Muscle of leg (tissue), 11 donors: ENCODE measurements around the gene BCAS1. TPM values are rescaled to one million over a fixed set of nuclear protein-coding genes. Genes with fewer than 3 reads are reported as not detected.

Experiments
- DNase-seq: peaks from one replicate; pipeline ENCODE4 v3.0.0; 2013
- H3K27ac ChIP-seq: one replicate; pipeline ENCODE4 v1.5.1; 2013; ENCODE audit warnings: mild to moderate bottlenecking, low read length, control low read depth
- H3K27me3 ChIP-seq: one replicate; pipeline ENCODE4 v1.6.1; 2013; ENCODE audit warnings: low read length; ENCODE audit not compliant: control insufficient read depth, insufficient read depth
- H3K36me3 ChIP-seq: one replicate; pipeline ENCODE4 v1.6.1; 2013; ENCODE audit warnings: low read length; ENCODE audit not compliant: control insufficient read depth, insufficient read depth
- H3K4me1 ChIP-seq: one replicate; pipeline ENCODE4 v1.6.1; 2013; ENCODE audit warnings: low read length; ENCODE audit not compliant: control insufficient read depth, insufficient read depth
- H3K4me3 ChIP-seq: one replicate; pipeline ENCODE4 v1.5.1; 2013; ENCODE audit warnings: low read length, control low read depth
- H3K9me3 ChIP-seq: replicated peaks from 2 replicates; pipeline ENCODE4 v1.6.1; 2013; ENCODE audit warnings: low read depth, low read length; ENCODE audit not compliant: control insufficient read depth
- WGBS: methylation state at CpG from one replicate; pipeline ENCODE4 v1.1.5; 2013; ENCODE audit warnings: missing lambda C conversion rate; ENCODE audit not compliant: insufficient coverage; 5-methylcytosine and 5-hydroxymethylcytosine counted together
- polyA plus RNA-seq, 8 donors: library from polyadenylated mRNA; unstranded; fragments of 120-200 nt; gene quantifications; one replicate each; pipeline versions ENCODE4 v1.2.1 to v1.2.3, GENCODE V29; 2013; ENCODE audit warnings: inconsistent platforms in 1 of 8, low replicate concordance in 1 of 8; ENCODE audit not compliant: insufficient read length in 8 of 8, insufficient read depth in 1 of 8
- total RNA-seq: library from RNA; stranded (reverse); fragments of 120-200 nt; gene quantifications from one replicate; pipeline ENCODE4 v1.2.4, GENCODE V29; 2013

The BCAS1 gene
- total and polyA plus RNA-seq, 9 donors: 2.6 to 11.4 (median 5.4) TPM

- Histone ChIP-seq H3K36me3 (no peaks in the 10 kb centered on the region), H3K27ac (no peak overlapping the region), H3K9me3 (no peaks in the 10 kb centered on the region), H3K4me1 (no peaks in the 10 kb centered on the region), H3K27me3 (no peaks in the 10 kb centered on the region), H3K4me3 (no peak overlapping the region)
- no CpG with 5 or more reads among the region's 3 CpGs for WGBS
- DNase-seq: peak; percentile 51
These were observed 9.3 kb upstream of the BCAS1 start for GRCh38 chr20:54079652-54080051.

- H3K36me3 ChIP-seq: no peaks in the 10 kb centered on the region
- no peak overlapping the region for H3K27ac ChIP-seq
- peak; percentile 29 for DNase-seq
- 26% methylated on average over 4 of the region's 7 CpGs for WGBS
- no peaks in the 10 kb centered on the region for H3K27me3 ChIP-seq
- no peaks in the 10 kb centered on the region for H3K9me3 ChIP-seq
- no peaks in the 10 kb centered on the region for H3K4me1 ChIP-seq
- no peak overlapping the region for H3K4me3 ChIP-seq
These were observed 8.0 kb upstream of the BCAS1 start for GRCh38 chr20:54078296-54078984.

DNA sequence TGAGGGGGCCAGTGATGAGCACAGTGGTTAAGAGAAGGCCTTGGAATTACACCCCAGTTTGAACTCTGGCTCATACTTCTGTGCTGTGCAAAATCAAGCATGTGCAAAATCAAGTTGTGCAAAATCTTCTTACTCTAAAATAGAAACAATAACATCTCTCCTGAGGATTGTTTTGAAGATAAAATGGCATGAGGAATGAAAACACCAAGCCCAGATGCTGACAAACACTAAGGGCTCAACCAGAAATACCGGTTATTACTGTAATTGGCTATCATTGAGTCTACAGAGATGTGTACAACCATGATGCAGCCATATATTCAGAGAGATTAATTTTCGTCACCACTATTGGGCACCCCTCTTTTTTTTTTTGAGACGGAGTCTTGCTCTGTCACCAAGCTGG is 5.9 kb upstream of the BCAS1 start:
- no peak for DNase-seq
- Histone ChIP-seq H3K4me3 (no peak overlapping the region), H3K9me3 (no peaks in the 10 kb centered on the region), H3K36me3 (no peaks in the 10 kb centered on the region), H3K4me1 (no peaks in the 10 kb centered on the region), H3K27me3 (no peaks in the 10 kb centered on the region), H3K27ac (no peak overlapping the region)
- WGBS: 80% methylated on average over 1 of the region's 3 CpGs

- no peaks in the 10 kb centered on the region for H3K27me3 ChIP-seq
- H3K27ac ChIP-seq: no peak overlapping the region
- no peaks in the 10 kb centered on the region for H3K4me1 ChIP-seq
- no peaks in the 10 kb centered on the region for H3K36me3 ChIP-seq
- H3K9me3 ChIP-seq: no peaks in the 10 kb centered on the region
- no peak overlapping the region for H3K4me3 ChIP-seq
- no peak for DNase-seq
- 86% methylated on average over 1 of the region's 1 CpG for WGBS
These were observed 4.9 kb upstream of the BCAS1 start for GRCh38 chr20:54075322-54075721.

- Histone ChIP-seq H3K4me1 (no peaks in the 10 kb centered on the region), H3K27me3 (no peaks in the 10 kb centered on the region), H3K27ac (no peak overlapping the region), H3K9me3 (no peaks in the 10 kb centered on the region), H3K36me3 (no peaks in the 10 kb centered on the region), H3K4me3 (no peak overlapping the region)
- WGBS: 92% methylated on average over 3 of the region's 4 CpGs
- no peak for DNase-seq
These were observed 4.1 kb upstream of the BCAS1 start for GRCh38 chr20:54074511-54074910.

- DNase-seq: no peak
- 82% methylated on average over 3 of the region's 10 CpGs for WGBS
These were observed 2.9 kb upstream of the BCAS1 start for GRCh38 chr20:54073288-54073687.

GRCh38 chr20:54069501-54069971 is 858 bp downstream of the BCAS1 start:
- no peak overlapping the region for H3K27ac ChIP-seq
- no peaks in the 10 kb centered on the region for H3K9me3 ChIP-seq
- no peaks in the 10 kb centered on the region for H3K4me1 ChIP-seq
- H3K36me3 ChIP-seq: no peaks in the 10 kb centered on the region
- no peaks in the 10 kb centered on the region for H3K27me3 ChIP-seq
- DNase-seq: no peak
- H3K4me3 ChIP-seq: no peak overlapping the region
- WGBS: 82% methylated on average over 6 of the region's 9 CpGs

More at GRCh38 chr20:54073288-54073687, 2.9 kb upstream of the BCAS1 start:
- H3K4me3 ChIP-seq: no peak overlapping the region
- H3K27ac ChIP-seq: no peak overlapping the region
- no peaks in the 10 kb centered on the region for H3K4me1 ChIP-seq
- no peaks in the 10 kb centered on the region for H3K36me3 ChIP-seq
- H3K9me3 ChIP-seq: no peaks in the 10 kb centered on the region
- no peaks in the 10 kb centered on the region for H3K27me3 ChIP-seq

DNA sequence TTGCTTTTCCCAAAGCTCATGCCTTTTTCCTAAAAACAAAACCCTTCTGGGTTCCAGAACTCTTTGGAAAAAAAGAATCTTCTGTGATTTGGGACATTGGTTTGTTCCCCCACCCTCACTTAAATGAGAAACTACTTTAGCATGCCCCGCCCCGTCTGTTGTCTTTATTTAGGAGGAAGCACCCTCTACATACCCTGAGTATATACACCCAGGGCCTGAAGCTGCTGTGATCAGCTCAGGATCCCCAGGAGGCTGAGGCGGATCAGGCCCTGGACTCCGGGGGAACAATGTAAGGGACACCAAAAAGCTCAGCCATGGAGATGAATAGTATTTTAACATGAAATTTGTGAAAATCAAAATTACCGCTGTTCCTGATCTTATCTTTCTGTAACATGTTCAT is 1.4 kb downstream of the BCAS1 start:
- H3K4me3 ChIP-seq: no peak overlapping the region
- no peak for DNase-seq
- no peaks in the 10 kb centered on the region for H3K27me3 ChIP-seq
- H3K9me3 ChIP-seq: no peaks in the 10 kb centered on the region
- no peaks in the 10 kb centered on the region for H3K4me1 ChIP-seq
- WGBS: 82% methylated on average over 3 of the region's 5 CpGs
- H3K27ac ChIP-seq: no peak overlapping the region
- no peaks in the 10 kb centered on the region for H3K36me3 ChIP-seq

GRCh38 chr20:54068495-54068894 is 1.9 kb downstream of the BCAS1 start:
- Histone ChIP-seq H3K9me3 (no peaks in the 10 kb centered on the region), H3K36me3 (no peaks in the 10 kb centered on the region), H3K27me3 (no peaks in the 10 kb centered on the region), H3K4me1 (no peaks in the 10 kb centered on the region), H3K27ac (no peak overlapping the region), H3K4me3 (no peak overlapping the region)
- 78% methylated on average over 5 of the region's 5 CpGs for WGBS
- no peak for DNase-seq

DNA sequence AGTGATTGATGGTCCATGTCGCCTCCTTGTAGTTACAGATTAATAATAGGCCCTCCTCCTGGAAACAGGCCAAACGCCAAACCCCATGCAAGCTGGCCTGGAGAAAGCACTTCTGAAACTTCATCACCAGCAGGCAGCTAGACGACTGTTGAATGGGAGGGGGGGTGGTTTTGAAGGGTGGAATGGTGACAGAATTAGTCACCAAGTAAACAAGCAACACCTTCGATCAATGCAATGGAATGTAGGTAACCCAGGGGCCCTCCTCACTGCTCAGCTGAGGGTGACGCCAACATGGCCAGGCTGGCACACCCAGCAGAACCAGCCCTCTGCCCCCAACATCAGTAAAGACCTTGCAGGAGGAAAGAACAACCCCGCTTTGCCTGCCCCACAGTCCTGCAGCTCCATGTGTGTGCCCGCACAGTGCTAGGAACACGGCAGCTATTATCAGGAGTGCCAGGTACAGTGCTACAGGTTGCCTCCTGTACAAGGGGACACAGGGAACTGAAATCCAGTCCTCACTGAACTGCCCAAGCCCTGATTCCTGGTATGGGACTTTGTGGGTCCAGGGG is 2.7 kb downstream of the BCAS1 start:
- Histone ChIP-seq H3K4me3 (no peak overlapping the region), H3K9me3 (no peaks in the 10 kb centered on the region), H3K4me1 (no peaks in the 10 kb centered on the region), H3K27me3 (no peaks in the 10 kb centered on the region), H3K27ac (no peak overlapping the region), H3K36me3 (no peaks in the 10 kb centered on the region)
- no peak for DNase-seq
- WGBS: 74% methylated on average over 5 of the region's 8 CpGs
